ENCODE data around the gene LKAAEAR1.

The LKAAEAR1 gene

GRCh38 chr20:64080813-64081623 lies 3.2 kb downstream of the LKAAEAR1 start:
- DNase-seq, result no peak

- DNase-seq, result peak in 2 of 56 donors; percentile 40 to 70
These were observed 4.0 kb downstream of the LKAAEAR1 start, which contains the start of gene OPRL1 for GRCh38 chr20:64080013-64080812. OPRL1 (plus strand) TSS chr20:64080082; CDS start chr20:64092721, 12,639 bp downstream.

- peak in 43 of 56 donors; percentile 11 to 83 (median 48) for DNase-seq
These were observed 4.8 kb downstream of the LKAAEAR1 start, which contains the start of gene RGS19 for GRCh38 chr20:64079273-64080012. RGS19 (minus strand) TSS chr20:64079518; CDS start chr20:64076886, 2,632 bp downstream.

- DNase-seq, result no peak
These were observed 5.3 kb downstream of the LKAAEAR1 start for GRCh38 chr20:64078934-64079272.

GRCh38 chr20:64077876-64078551 lies 6.2 kb downstream of the LKAAEAR1 start:
- DNase-seq, result peak in 1 of 56 donors; percentile 24

GRCh38 chr20:64077541-64077875 lies 6.7 kb downstream of the LKAAEAR1 start:
- no peak for DNase-seq

GRCh38 chr20:64077094-64077493 lies 7.1 kb downstream of the LKAAEAR1 start:
- peak in 7 of 56 donors; percentile 10 to 42 (median 24) for DNase-seq

GRCh38 chr20:64076061-64076997 lies 7.9 kb downstream of the LKAAEAR1 start:
- DNase-seq, result no peak

- DNase-seq, result no peak
These were observed 8.6 kb downstream of the LKAAEAR1 start for GRCh38 chr20:64075556-64075955.

- no peak for DNase-seq
These were observed 9.2 kb downstream of the LKAAEAR1 start for GRCh38 chr20:64074963-64075362.

- DNase-seq, result no peak
These were observed 9.9 kb downstream of the LKAAEAR1 start for GRCh38 chr20:64074184-64074789.

- no peak for DNase-seq
These were observed 10.6 kb downstream of the LKAAEAR1 start for GRCh38 chr20:64073476-64074183.

GRCh38 chr20:64072498-64073063 lies 11.6 kb downstream of the LKAAEAR1 start:
- no peak for DNase-seq

GRCh38 chr20:64071341-64072332 lies 12.6 kb downstream of the LKAAEAR1 start:
- DNase-seq, result no peak

GRCh38 chr20:64070244-64070993 lies 13.8 kb downstream of the LKAAEAR1 start:
- DNase-seq, result no peak

GRCh38 chr20:64069614-64070243 lies 14.5 kb downstream of the LKAAEAR1 start:
- peak in 3 of 56 donors; percentile 11 to 20 (median 20) for DNase-seq
